Ovary (tissue), 3 donors: ENCODE data around the gene SURF6.

Source experiments
- CTCF ChIP-seq, 3 donors: fragments of 450-650 bp in 2 of 3; fragments of 200-600 bp in 1 of 3; IDR thresholded peaks; one replicate each; pipeline versions ENCODE4 v1.5.1 to v1.8.0; 2016 to 2022; ENCODE audit warnings: antibody characterized with exemption in 3 of 3, mild to moderate bottlenecking in 1 of 3
- EP300 ChIP-seq: sonication (generic); formaldehyde crosslinking; IDR thresholded peaks from one replicate; pipeline ENCODE4 v1.6.1; 2017; ENCODE audit warnings: antibody characterized with exemption
- POLR2A ChIP-seq: fragments of 450-650 bp; IDR thresholded peaks from one replicate; pipeline ENCODE4 v1.6.1; 2017; ENCODE audit warnings: antibody characterized with exemption, mild to moderate bottlenecking, moderate library complexity
- donor health status: DM: no; HTN: no; CAD: no.

DNA sequence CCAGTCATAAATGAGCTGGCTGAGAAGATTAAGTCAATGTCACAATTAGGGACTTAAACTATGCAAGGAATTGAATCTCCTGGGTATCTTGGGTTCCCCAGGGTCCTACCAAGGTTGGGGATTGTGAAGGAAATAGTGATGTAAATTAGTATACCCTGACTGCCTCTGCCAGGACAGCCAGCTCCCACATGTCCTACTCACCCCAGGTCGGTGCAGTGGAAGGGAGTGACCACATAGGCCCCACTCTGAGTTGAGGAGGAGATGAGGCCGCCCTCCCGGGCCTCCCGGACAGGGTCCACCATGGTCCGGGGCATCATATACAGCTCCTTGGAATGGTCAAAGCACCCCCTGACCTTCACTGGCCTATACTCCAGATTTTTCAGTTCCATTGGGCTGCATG is 17.6 kb upstream of the SURF6 start:
- no peak for TF ChIP-seq EP300
- no peak for TF ChIP-seq CTCF (IDR thresholded peaks at IDR 0.05)
- TF ChIP-seq POLR2A, result no peak
